Tibial nerve (tissue), 4 donors: Measurements from ENCODE around the gene NHERF2. TPM values are rescaled to one million over a fixed set of nuclear protein-coding genes. Genes with fewer than 3 reads are reported as not detected.
A peak's percentile ranks its signal among the peaks of the same experiment; 100 is the strongest.

Experiments
- DNase-seq, 2 donors: peaks; one replicate each; pipeline ENCODE4 v3.0.0-alpha.2; 2019; ENCODE audit warnings: low spot score in 2 of 2
- H3K27ac ChIP-seq, 4 donors: fragments of 200-600 bp; sonication (generic) in 3 of 4; one replicate each; pipeline ENCODE4 v1.5.1; 2017 to 2019; ENCODE audit warnings: mild to moderate bottlenecking in 1 of 4
- H3K27me3 ChIP-seq, 2 donors: fragments of 200-600 bp; sonication (generic) in 1 of 2; one replicate each; pipeline versions ENCODE4 v1.5.1 to v1.6.0; 2017 to 2019
- H3K36me3 ChIP-seq, 3 donors: fragments of 200-600 bp; sonication (generic); one replicate each; pipeline ENCODE4 v1.5.1; 2018 to 2019
- H3K4me1 ChIP-seq, 4 donors: fragments of 200-600 bp; sonication (generic) in 3 of 4; one replicate each; pipeline ENCODE4 v1.5.1; 2017 to 2019
- H3K4me3 ChIP-seq, 4 donors: fragments of 200-600 bp; sonication (generic) in 3 of 4; one replicate each; pipeline ENCODE4 v1.5.1; 2017 to 2019; ENCODE audit warnings: mild to moderate bottlenecking in 1 of 4, moderate library complexity in 1 of 4
- H3K9me3 ChIP-seq, 4 donors: fragments of 200-600 bp; sonication (generic) in 3 of 4; one replicate each; pipeline ENCODE4 v1.5.1; 2017 to 2019
- CTCF ChIP-seq, 5 experiments: fragments of 200-600 bp in 3 of 5; fragments of 450-650 bp in 2 of 5; sonication (generic) in 3 of 5; IDR thresholded peaks; one replicate each; pipeline ENCODE4 v1.5.1; 2016 to 2019; ENCODE audit warnings: antibody characterized with exemption in 5 of 5, mild to moderate bottlenecking in 3 of 5, moderate library complexity in 2 of 5
- EP300 ChIP-seq, 2 donors: sonication (generic); formaldehyde crosslinking; IDR thresholded peaks; one replicate each; pipeline ENCODE4 v1.6.1; 2017; ENCODE audit warnings: antibody characterized with exemption in 2 of 2, mild to moderate bottlenecking in 1 of 2
- POLR2A ChIP-seq, 2 donors: fragments of 450-650 bp; IDR thresholded peaks; one replicate each; pipeline ENCODE4 v1.6.1; 2017; ENCODE audit warnings: antibody characterized with exemption in 2 of 2, mild to moderate bottlenecking in 2 of 2, moderate library complexity in 2 of 2
- WGBS, 2 donors: methylation state at CpG; one replicate each; pipeline ENCODE4 v1.1.5; 2018; 5-methylcytosine and 5-hydroxymethylcytosine counted together
- total RNA-seq, 4 donors: library from RNA; depleted of rRNA; stranded (reverse); fragments of >200 nt; gene quantifications; one replicate each; pipeline ENCODE4 v1.1.0, GENCODE V29; 2016

The NHERF2 gene
- total RNA-seq, 4 donors from 2014 or later = 54.7 to 83.1 (median 64.9) TPM

- Histone ChIP-seq H3K4me3 (peak overlapping the region; percentile 17 to 43 (median 36)), H3K4me1 (peaks cover 0 to 62% (median 28%) of the 10 kb centered on the region in 4 donors), H3K9me3 (no peaks in the 10 kb centered on the region), H3K36me3 (no peaks in the 10 kb centered on the region), H3K27me3 (peaks cover 0 to 35% of the 10 kb centered on the region in 2 donors), H3K27ac (peak overlapping the region; percentile 31 to 81 (median 78))
- WGBS, 2 donors = 8 to 14% methylated on average over 24 to 32 of the region's 53 CpGs
- TF ChIP-seq POLR2A (IDR thresholded peaks at IDR 0.05) = peak in 1 of 2 donors; percentile 15
- TF ChIP-seq EP300 (IDR thresholded peaks at IDR 0.05) = peak; percentile 30 to 60
- peak; percentile 98 to 99 (median 99) for TF ChIP-seq CTCF (IDR thresholded peaks at IDR 0.05)
- DNase-seq = peak; percentile 86 to 94
These were observed 3.3 kb upstream of the NHERF2 start for GRCh38 chr16:2023092-2024031.

- no peak overlapping the region for H3K4me3 ChIP-seq
- H3K4me1 ChIP-seq = peaks cover 0 to 69% (median 34%) of the 10 kb centered on the region in 4 donors
- WGBS, 2 donors = 90% methylated on average over 12 of the region's 12 CpGs
- no peaks in the 10 kb centered on the region for H3K9me3 ChIP-seq
- H3K36me3 ChIP-seq = no peaks in the 10 kb centered on the region
- DNase-seq = no peak
- peaks cover 0 to 33% of the 10 kb centered on the region in 2 donors for H3K27me3 ChIP-seq
- no peak for TF ChIP-seq CTCF (IDR thresholded peaks at IDR 0.05)
- no peak for TF ChIP-seq POLR2A (IDR thresholded peaks at IDR 0.05)
- TF ChIP-seq EP300 (IDR thresholded peaks at IDR 0.05) = no peak
- peak overlapping the region in 2 of 4 donors; percentile 31 to 80 for H3K27ac ChIP-seq
These were observed 2.7 kb upstream of the NHERF2 start for GRCh38 chr16:2024032-2024420.

- H3K27me3 ChIP-seq = peaks cover 0 to 23% of the 10 kb centered on the region in 2 donors
- H3K36me3 ChIP-seq = peaks cover 0 to 6% (median 0%) of the 10 kb centered on the region in 3 donors
- TF ChIP-seq POLR2A (IDR thresholded peaks at IDR 0.05) (no peak), EP300 (IDR thresholded peaks at IDR 0.05) (no peak), CTCF (IDR thresholded peaks at IDR 0.05) (no peak)
- no peak for DNase-seq
- 89 to 94% methylated on average over 14 of the region's 14 CpGs for WGBS, 2 donors
- peaks cover 0 to 70% (median 35%) of the 10 kb centered on the region in 4 donors for H3K4me1 ChIP-seq
- H3K4me3 ChIP-seq = no peak overlapping the region
- no peak overlapping the region for H3K27ac ChIP-seq
- no peaks in the 10 kb centered on the region for H3K9me3 ChIP-seq
These were observed 1.5 kb upstream of the NHERF2 start for GRCh38 chr16:2025251-2025650.

GRCh38 chr16:2025878-2026460, 733 bp upstream of the NHERF2 start:
- Histone ChIP-seq H3K27me3 (peaks cover 0 to 15% of the 10 kb centered on the region in 2 donors), H3K9me3 (no peaks in the 10 kb centered on the region), H3K4me3 (peak overlapping the region in 2 of 4 donors; percentile 25 to 83), H3K4me1 (peaks cover 0 to 69% (median 33%) of the 10 kb centered on the region in 4 donors), H3K36me3 (peaks cover 0 to 6% (median 0%) of the 10 kb centered on the region in 3 donors), H3K27ac (peak overlapping the region in 2 of 4 donors; percentile 46 to 75)
- WGBS, 2 donors = 83 to 85% methylated on average over 15 to 16 of the region's 16 CpGs
- no peak for TF ChIP-seq CTCF (IDR thresholded peaks at IDR 0.05)
- TF ChIP-seq POLR2A (IDR thresholded peaks at IDR 0.05) = no peak
- TF ChIP-seq EP300 (IDR thresholded peaks at IDR 0.05) = no peak
- DNase-seq = no peak
